Calu3 (cell line): ENCODE results near the gene PSMG3. TPM values are rescaled to one million over a fixed set of nuclear protein-coding genes. Genes with fewer than 3 reads are reported as not detected.

ENCODE experiments used
- BruUV-seq: library from RNA; stranded (reverse); fragments of 400-500 nt; replicated peaks from 2 replicates; lab custom pipeline; 2021; lab: Mats Ljungman, UMichigan
- CTCF ChIA-PET: fragments of 300-600 bp; sonication (Branson Sonifier 250); formaldehyde crosslinking; loops from one replicate; lab custom pipeline; 2022; ENCODE audit warnings: antibody characterized with exemption; lab: Charles Lee
- DNase-seq: peaks from one replicate; pipeline ENCODE4 v3.0.0; 2022
- H3K27ac Mint-ChIP-seq: one replicate; pipeline ENCODE4 v1.8.0; 2022; ENCODE audit warnings: mixed read lengths; ENCODE audit not compliant: unreplicated experiment
- H3K27me3 Mint-ChIP-seq: one replicate; pipeline ENCODE4 v1.8.0; 2022; ENCODE audit warnings: mixed read lengths; ENCODE audit not compliant: unreplicated experiment
- H3K36me3 Mint-ChIP-seq: one replicate; pipeline ENCODE4 v1.8.0; 2022; ENCODE audit warnings: mild to moderate bottlenecking, moderate library complexity, mixed read lengths; ENCODE audit not compliant: insufficient read depth, unreplicated experiment
- H3K4me1 Mint-ChIP-seq: one replicate; pipeline ENCODE4 v1.8.0; 2022; ENCODE audit warnings: mild to moderate bottlenecking, low read depth, mixed read lengths; ENCODE audit not compliant: unreplicated experiment
- H3K4me3 Mint-ChIP-seq: one replicate; pipeline ENCODE4 v1.8.0; 2022; ENCODE audit warnings: mild to moderate bottlenecking, low read depth, moderate library complexity, mixed read lengths; ENCODE audit not compliant: unreplicated experiment
- H3K9me3 Mint-ChIP-seq: one replicate; pipeline ENCODE4 v1.8.0; 2022; ENCODE audit warnings: low read depth, mixed read lengths; ENCODE audit not compliant: unreplicated experiment
- CTCF ChIP-seq: fragments of 200-600 bp; IDR thresholded peaks from one replicate; pipeline ENCODE4 v1.8.0; 2022; ENCODE audit warnings: antibody characterized with exemption; ENCODE audit not compliant: unreplicated experiment
- intact Hi-C: fragments of 100-400 bp; cut with micrococcal nuclease; formaldehyde crosslinking; loops from one replicate; pipeline ENCODE4 v1.10.0; 2022; ENCODE audit not compliant: unreplicated experiment
- total RNA-seq: library from RNA; stranded (reverse); gene quantifications from 2 replicates; pipeline ENCODE4 v1.2.3, GENCODE V29; 2022

PSMG3 gene
- total RNA-seq, 1 experiment from 2014 or later, result 64.0 TPM

- Mint-ChIP-seq H3K27me3 (peaks cover 35% of the 10 kb centered on the region), H3K4me1 (peaks cover 11% of the 10 kb centered on the region), H3K9me3 (peaks cover 7% of the 10 kb centered on the region), H3K36me3 (peaks cover 8% of the 10 kb centered on the region), H3K4me3 (no peak overlapping the region), H3K27ac (no peak overlapping the region)
- intact Hi-C loops, result loop anchor here (5.0 to 10.0 kb wide), 2 partner anchors 176 to 769 kb away; no protein-coding TSS in a partner anchor
- CTCF ChIA-PET, result no interaction called here
- no TSS peak for BruUV-seq
- no peak for TF ChIP-seq CTCF
- DNase-seq, result no peak
Observed at GRCh38 chr7:1575809-1576208, 6.0 kb upstream of the PSMG3 start.

DNA sequence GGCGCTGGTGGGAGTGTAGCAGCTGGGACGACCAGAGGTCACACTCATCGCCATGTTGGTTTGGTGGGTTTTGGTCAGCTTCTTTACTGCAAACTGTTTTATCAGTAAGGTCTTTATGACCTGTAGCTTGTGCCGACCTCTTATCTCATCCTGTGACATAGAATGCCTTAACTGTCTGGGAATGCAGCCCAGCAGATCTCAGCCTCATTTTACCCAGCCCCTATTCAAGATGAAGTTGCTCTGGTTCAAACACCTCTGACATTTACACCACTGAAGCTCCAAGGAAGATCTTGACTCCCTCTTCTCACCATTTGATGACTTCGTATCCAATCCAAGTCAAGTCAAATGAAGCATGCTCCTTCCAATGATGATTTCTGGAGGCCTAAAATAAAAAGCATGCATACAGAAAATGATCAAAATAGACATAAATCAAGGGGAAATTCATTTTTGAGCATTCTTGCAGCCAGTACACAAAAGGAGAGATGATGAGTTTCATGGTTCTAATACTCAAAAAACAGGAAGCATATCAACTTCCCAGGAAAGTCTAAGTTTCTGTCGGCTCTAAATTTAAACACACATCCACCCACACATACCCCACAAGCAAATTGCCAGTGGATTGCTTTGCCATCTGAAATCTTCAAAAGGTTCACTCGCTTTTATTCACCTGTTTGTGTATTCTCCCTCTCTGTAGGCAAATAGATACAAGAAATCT, 2.4 kb upstream of the PSMG3 start:
- no peaks in the 10 kb centered on the region for H3K9me3 Mint-ChIP-seq
- peaks cover 21% of the 10 kb centered on the region for H3K4me1 Mint-ChIP-seq
- no peak for DNase-seq
- no peaks in the 10 kb centered on the region for H3K27me3 Mint-ChIP-seq
- no peak overlapping the region for H3K4me3 Mint-ChIP-seq
- no peak for TF ChIP-seq CTCF
- H3K27ac Mint-ChIP-seq, result no peak overlapping the region
- intact Hi-C loops, result loop anchor here (10.0 kb wide), 1 partner anchor 773 kb away; no protein-coding TSS in a partner anchor
- BruUV-seq, result TSS peak; percentile 13
- H3K36me3 Mint-ChIP-seq, result peaks cover 42% of the 10 kb centered on the region
- CTCF ChIA-PET, result no interaction called here

DNA sequence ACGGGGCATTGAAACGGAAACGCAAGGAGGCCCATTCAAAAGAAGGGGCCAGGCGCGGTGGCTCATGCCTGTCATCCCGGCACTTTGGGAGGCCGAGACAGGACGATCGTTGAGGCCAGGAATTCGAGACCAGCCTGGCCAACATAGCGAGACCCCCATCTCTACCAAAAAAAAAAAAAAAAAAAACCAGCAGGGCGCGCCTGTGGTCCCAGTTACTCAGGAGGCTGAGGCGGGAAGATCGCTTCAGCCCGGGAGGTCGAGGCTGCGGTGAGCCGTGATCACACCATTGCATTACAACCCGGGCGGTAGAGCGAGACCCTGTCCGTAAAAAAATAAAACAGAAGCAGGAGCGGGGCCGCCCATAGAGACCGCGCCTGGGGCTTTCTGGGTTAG, 396 bp downstream of the PSMG3 start:
- intact Hi-C loops, result no loop called here
- BruUV-seq, result no TSS peak
- TF ChIP-seq CTCF, result no peak
- peaks cover 49% of the 10 kb centered on the region for H3K4me1 Mint-ChIP-seq
- H3K4me3 Mint-ChIP-seq, result peak overlapping the region; percentile 80
- H3K9me3 Mint-ChIP-seq, result no peaks in the 10 kb centered on the region
- CTCF ChIA-PET, result interaction anchor here (0.7 kb wide), 1 partner anchor 113 kb away, joined by 9 read pairs; no protein-coding TSS in a partner anchor
- H3K27me3 Mint-ChIP-seq, result no peaks in the 10 kb centered on the region
- H3K27ac Mint-ChIP-seq, result peak overlapping the region; percentile 76
- H3K36me3 Mint-ChIP-seq, result peaks cover 67% of the 10 kb centered on the region
- no peak for DNase-seq

DNA sequence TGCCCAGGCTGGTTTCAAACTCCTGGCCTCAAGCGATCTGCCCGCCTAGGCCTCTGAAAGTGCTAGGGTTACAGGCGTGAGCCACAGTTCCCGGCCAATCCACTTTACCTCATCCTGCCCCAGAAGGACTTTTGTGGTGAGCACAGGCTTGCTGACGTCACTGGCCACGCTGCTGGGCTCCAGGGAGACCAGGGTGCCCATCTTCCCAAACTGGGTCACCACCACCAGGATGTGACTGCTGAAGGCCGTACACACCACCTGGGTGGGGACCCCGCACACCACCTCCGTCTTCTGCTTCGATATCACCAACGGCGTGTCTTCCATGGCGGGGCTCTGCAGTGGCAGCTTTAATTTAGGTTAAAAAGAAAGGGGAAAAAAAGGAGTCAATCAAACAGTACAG, 816 bp downstream of the PSMG3 start:
- no peak for TF ChIP-seq CTCF
- TSS peak; percentile 85 for BruUV-seq

More for the DNA sequence above, 816 bp downstream of the PSMG3 start:
- no peaks in the 10 kb centered on the region for H3K27me3 Mint-ChIP-seq
- no peaks in the 10 kb centered on the region for H3K9me3 Mint-ChIP-seq
- CTCF ChIA-PET, result no interaction called here
- peak overlapping the region; percentile 80 for H3K4me3 Mint-ChIP-seq
- peak; percentile 61 for DNase-seq
- H3K4me1 Mint-ChIP-seq, result peaks cover 50% of the 10 kb centered on the region
- intact Hi-C loops, result no loop called here
- peaks cover 67% of the 10 kb centered on the region for H3K36me3 Mint-ChIP-seq
- H3K27ac Mint-ChIP-seq, result peak overlapping the region; percentile 76
